Brain microvascular endothelial cell (primary cell): ENCODE measurements around the gene NPY2R.

Experiments
- DNase-seq: peaks from one replicate; pipeline ENCODE4 v3.0.0-alpha.2; 2020
- H3K27ac ChIP-seq: fragments of 250-450 bp; sonication (Bioruptor Pico); 2 replicates; pipeline ENCODE4 v1.5.1; 2020; ENCODE audit warnings: mild to moderate bottlenecking, moderate library complexity
- H3K27me3 ChIP-seq: fragments of 250-450 bp; sonication (Bioruptor Pico); replicated peaks from 2 replicates; pipeline ENCODE4 v1.5.1; 2020; ENCODE audit warnings: mild to moderate bottlenecking
- H3K36me3 ChIP-seq: fragments of 250-450 bp; sonication (Bioruptor Pico); replicated peaks from 2 replicates; pipeline ENCODE4 v1.5.1; 2020; ENCODE audit warnings: mild to moderate bottlenecking
- H3K4me3 ChIP-seq: 2 replicates; pipeline ENCODE4 v1.5.1; 2011; ENCODE audit warnings: low read depth, mild to moderate bottlenecking, control low read depth, low read length, moderate library complexity
- in situ Hi-C: cut with HindIII; loops from 2 replicates; pipeline ENCODE4 v1.10.0; 2017; ENCODE audit warnings: low sequenced_read_pairs, low pct_ligation_motif_present
- TF ChIP-seq, protein P1 (sequence below): IDR thresholded peaks from 2 replicates; pipeline ENCODE4 v1.5.1; 2011; ENCODE audit warnings: low read depth, mild to moderate bottlenecking, moderate library complexity, low read length, control low read depth, inconsistent platforms; ENCODE audit errors: missing control alignments

NPY2R gene

DNA sequence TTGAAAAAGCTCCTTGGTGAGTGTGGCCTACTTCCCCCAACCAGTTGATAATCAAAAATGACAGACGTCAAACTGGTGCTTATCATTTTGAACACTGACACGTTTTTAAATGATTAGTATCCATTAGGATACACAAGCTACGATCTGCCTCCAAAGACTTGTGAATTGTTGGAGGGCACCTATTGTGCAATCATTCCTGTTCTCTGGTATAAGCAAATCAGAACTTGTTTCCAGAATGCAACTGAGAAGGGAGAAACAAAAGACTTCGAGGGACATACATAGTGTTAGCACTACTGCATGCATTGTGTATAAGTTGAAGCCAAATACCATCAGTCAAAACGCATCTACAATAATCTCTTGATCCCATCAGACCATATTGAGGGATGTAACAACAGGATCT, 11.6 kb downstream of the NPY2R start:
- no peak for DNase-seq
- Histone ChIP-seq H3K27me3 (no peaks in the 10 kb centered on the region), H3K4me3 (no peak overlapping the region), H3K36me3 (no peaks in the 10 kb centered on the region), H3K27ac (no peak overlapping the region)
- TF ChIP-seq, protein P1, sequence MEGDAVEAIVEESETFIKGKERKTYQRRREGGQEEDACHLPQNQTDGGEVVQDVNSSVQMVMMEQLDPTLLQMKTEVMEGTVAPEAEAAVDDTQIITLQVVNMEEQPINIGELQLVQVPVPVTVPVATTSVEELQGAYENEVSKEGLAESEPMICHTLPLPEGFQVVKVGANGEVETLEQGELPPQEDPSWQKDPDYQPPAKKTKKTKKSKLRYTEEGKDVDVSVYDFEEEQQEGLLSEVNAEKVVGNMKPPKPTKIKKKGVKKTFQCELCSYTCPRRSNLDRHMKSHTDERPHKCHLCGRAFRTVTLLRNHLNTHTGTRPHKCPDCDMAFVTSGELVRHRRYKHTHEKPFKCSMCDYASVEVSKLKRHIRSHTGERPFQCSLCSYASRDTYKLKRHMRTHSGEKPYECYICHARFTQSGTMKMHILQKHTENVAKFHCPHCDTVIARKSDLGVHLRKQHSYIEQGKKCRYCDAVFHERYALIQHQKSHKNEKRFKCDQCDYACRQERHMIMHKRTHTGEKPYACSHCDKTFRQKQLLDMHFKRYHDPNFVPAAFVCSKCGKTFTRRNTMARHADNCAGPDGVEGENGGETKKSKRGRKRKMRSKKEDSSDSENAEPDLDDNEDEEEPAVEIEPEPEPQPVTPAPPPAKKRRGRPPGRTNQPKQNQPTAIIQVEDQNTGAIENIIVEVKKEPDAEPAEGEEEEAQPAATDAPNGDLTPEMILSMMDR: no peak
- in situ Hi-C loops: no loop called here

DNA sequence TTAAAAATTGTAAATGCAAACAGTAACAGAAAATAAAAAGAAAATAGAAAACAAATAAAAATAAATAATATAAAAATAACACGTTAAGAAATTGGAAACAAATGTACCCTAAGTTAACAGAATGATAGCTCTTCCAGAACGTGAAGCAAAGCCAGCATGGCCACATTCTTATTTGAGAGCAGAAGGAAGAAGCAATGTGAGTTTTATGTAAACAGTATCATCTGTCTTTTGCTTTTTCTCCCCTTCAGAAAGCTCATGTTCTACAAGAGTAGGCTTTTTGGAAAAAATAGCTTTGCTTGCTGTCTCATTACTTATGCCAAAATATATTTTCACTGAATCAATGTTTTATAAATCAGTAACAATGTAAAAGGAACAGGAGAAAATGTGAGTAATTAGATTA, 18.7 kb downstream of the NPY2R start:
- DNase-seq: no peak
- TF ChIP-seq, protein P1: no peak
- Histone ChIP-seq H3K4me3 (no peak overlapping the region), H3K36me3 (no peaks in the 10 kb centered on the region), H3K27me3 (no peaks in the 10 kb centered on the region), H3K27ac (no peak overlapping the region)
- in situ Hi-C loops: no loop called here

DNA sequence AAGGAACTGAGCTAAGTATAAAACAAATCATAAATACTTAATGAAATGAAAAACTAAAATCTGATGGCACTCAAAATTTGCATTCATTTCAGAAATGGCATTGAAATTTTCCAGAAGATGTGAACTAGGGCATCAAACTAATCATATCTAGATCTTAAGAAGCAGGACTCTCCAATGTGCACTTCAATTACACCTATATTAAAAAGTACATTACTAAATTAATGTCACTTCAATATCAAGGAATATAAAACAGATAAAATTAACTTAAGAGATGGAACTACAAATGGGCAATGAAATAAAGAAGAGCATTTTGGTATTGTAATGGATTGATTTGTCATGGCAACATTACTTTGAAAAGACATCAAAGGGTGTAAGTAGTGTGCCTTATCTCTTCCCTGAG, 20.3 kb downstream of the NPY2R start:
- no peaks in the 10 kb centered on the region for H3K27me3 ChIP-seq

DNA sequence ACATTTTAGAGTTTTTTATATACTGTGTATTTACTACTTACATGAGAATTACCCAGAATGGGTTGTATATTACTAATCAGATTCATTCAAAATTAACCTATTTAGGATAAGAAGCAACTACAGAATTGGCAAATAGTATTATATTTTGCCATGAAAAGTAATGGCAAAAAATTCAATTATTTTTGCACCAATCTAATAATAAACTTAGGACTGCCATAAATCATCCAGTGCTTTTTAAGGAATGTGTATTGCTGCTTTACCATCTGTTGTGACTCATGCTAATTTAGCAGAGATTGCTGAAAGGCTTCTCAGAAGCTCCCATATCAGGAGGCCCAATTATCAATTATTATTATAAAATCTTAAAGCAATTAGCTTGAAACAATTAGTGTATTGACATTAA, 24.0 kb downstream of the NPY2R start:
- DNase-seq: no peak
- H3K36me3 ChIP-seq: no peaks in the 10 kb centered on the region
- TF ChIP-seq, protein P1: no peak
- no peak overlapping the region for H3K27ac ChIP-seq
- H3K4me3 ChIP-seq: no peak overlapping the region
- in situ Hi-C loops: no loop called here
- no peaks in the 10 kb centered on the region for H3K27me3 ChIP-seq

More for the DNA sequence above, 20.3 kb downstream of the NPY2R start:
- in situ Hi-C loops: no loop called here
- no peak overlapping the region for H3K27ac ChIP-seq
- TF ChIP-seq, protein P1: no peak
- H3K36me3 ChIP-seq: no peaks in the 10 kb centered on the region
- H3K4me3 ChIP-seq: no peak overlapping the region
- DNase-seq: no peak

DNA sequence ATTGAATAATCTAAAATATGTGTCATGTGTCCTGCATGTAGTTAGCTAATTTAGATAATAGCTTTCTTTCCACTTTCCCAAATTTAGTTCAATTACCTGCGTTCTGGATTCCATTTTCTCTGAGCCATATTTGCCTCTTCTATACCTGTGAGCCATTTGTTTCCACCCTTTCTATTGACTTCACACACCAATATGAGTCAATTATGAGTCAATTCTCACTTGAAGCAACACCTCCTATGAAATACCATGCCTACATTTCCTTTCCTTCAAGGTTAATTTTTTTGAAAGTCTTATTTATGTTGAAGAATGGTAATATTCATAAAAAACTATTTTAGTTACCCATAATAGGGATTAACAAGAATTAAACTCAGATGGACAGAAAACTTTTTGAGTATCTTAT, 25.8 kb downstream of the NPY2R start:
- Histone ChIP-seq H3K27me3 (no peaks in the 10 kb centered on the region), H3K36me3 (no peaks in the 10 kb centered on the region), H3K4me3 (no peak overlapping the region), H3K27ac (no peak overlapping the region)
- no peak for DNase-seq
- in situ Hi-C loops: no loop called here
- TF ChIP-seq, protein P1: no peak

DNA sequence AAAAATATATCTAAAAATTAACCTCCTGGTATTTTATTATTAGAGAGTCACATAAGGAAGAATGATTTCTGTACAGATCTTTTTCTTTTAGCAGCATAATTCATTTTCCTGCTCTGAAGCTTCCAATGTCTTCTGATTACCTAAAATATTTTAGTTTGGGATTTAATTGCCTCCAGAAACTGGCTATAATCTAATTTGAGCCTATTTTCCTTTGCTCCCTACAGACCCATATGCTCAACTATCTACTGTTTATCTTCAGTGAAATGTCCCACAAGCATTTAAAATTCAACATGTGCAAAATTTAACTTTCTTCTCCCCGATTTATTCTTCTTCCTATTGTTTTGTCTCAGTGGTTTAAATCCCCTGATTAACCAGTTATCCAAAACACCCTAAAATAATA, 29.1 kb downstream of the NPY2R start:
- no peaks in the 10 kb centered on the region for H3K36me3 ChIP-seq
- in situ Hi-C loops: no loop called here

More for the DNA sequence above, 29.1 kb downstream of the NPY2R start:
- TF ChIP-seq, protein P1: no peak
- H3K4me3 ChIP-seq: no peak overlapping the region
- no peak overlapping the region for H3K27ac ChIP-seq
- DNase-seq: no peak
- no peaks in the 10 kb centered on the region for H3K27me3 ChIP-seq
